SK-N-SH treated with all-trans-retinoic acid at 6 μM for 48 hours (cell line): ENCODE measurements around the gene GDF7.

ENCODE experiments used
- ATAC-seq: fragments of 200-7000 bp; cut with Tn5 transposase; 3 replicates; pipeline ENCODE4 v1.9.1; 2020; ENCODE audit warnings: mild to moderate bottlenecking, moderate library complexity
- ARNTL ChIP-seq: fragments of 450-650 bp; formaldehyde crosslinking; IDR thresholded peaks from 2 replicates; pipeline ENCODE4 v1.5.0; 2020; ENCODE audit warnings: low read depth, mild to moderate bottlenecking, moderate library complexity, borderline replicate concordance
- CREB5 ChIP-seq: fragments of 250-450 bp; sonication (Bioruptor Pico); IDR thresholded peaks from 2 replicates; pipeline ENCODE4 v1.5.1; 2020; ENCODE audit warnings: low read depth, mild to moderate bottlenecking, moderate library complexity
- CSDC2 ChIP-seq: fragments of 250-450 bp; sonication (Bioruptor Pico); IDR thresholded peaks from 2 replicates; pipeline ENCODE4 v1.5.0; 2020; ENCODE audit warnings: mild to moderate bottlenecking, moderate library complexity
- CSRNP3 ChIP-seq: fragments of 250-450 bp; sonication (Bioruptor Pico); IDR thresholded peaks from 2 replicates; pipeline ENCODE4 v1.5.1; 2021; ENCODE audit warnings: mild to moderate bottlenecking, moderate library complexity
- GLIS3 ChIP-seq: fragments of 250-450 bp; sonication (Bioruptor Pico); IDR thresholded peaks from 2 replicates; pipeline ENCODE4 v1.5.0; 2020; ENCODE audit warnings: mild to moderate bottlenecking, moderate library complexity
- ISL1 ChIP-seq: fragments of 250-450 bp; sonication (Bioruptor Pico); IDR thresholded peaks from 2 replicates; pipeline ENCODE4 v2.1.2; 2022; ENCODE audit warnings: mild to moderate bottlenecking, moderate library complexity
- OSR1 ChIP-seq: fragments of 250-450 bp; sonication (Bioruptor Pico); IDR thresholded peaks from 2 replicates; pipeline ENCODE4 v1.8.0; 2022; ENCODE audit warnings: moderate library complexity, mild to moderate bottlenecking, inconsistent platforms
- POU6F1 ChIP-seq: fragments of 250-450 bp; sonication (Bioruptor Pico); IDR thresholded peaks from 2 replicates; pipeline ENCODE4 v1.8.0; 2021; ENCODE audit warnings: low read depth, mild to moderate bottlenecking, moderate library complexity, borderline replicate concordance
- PPARA ChIP-seq: fragments of 250-450 bp; sonication (Bioruptor Pico); IDR thresholded peaks from 2 replicates; pipeline ENCODE4 v1.5.0; 2020; ENCODE audit warnings: mild to moderate bottlenecking, borderline replicate concordance
- RARB ChIP-seq: fragments of 250-450 bp; sonication (Bioruptor Pico); IDR thresholded peaks from 2 replicates; pipeline ENCODE4 v1.8.0; 2021; ENCODE audit warnings: mild to moderate bottlenecking, moderate library complexity
- SNAI2 ChIP-seq: fragments of 250-450 bp; sonication (Bioruptor Pico); IDR thresholded peaks from 2 replicates; pipeline ENCODE4 v1.5.0; 2020; ENCODE audit warnings: mild to moderate bottlenecking, moderate library complexity
- TCF4 ChIP-seq: fragments of 250-450 bp; sonication (Bioruptor Pico); IDR thresholded peaks from 2 replicates; pipeline ENCODE4 v1.8.0; 2021; ENCODE audit warnings: mild to moderate bottlenecking, moderate library complexity, borderline replicate concordance
- TOX ChIP-seq: fragments of 250-450 bp; sonication (Bioruptor Pico); IDR thresholded peaks from 2 replicates; pipeline ENCODE4 v1.8.0; 2021; ENCODE audit warnings: mild to moderate bottlenecking, moderate library complexity, borderline replicate concordance
- TSHZ2 ChIP-seq: fragments of 250-450 bp; sonication (Bioruptor Pico); IDR thresholded peaks from 2 replicates; pipeline ENCODE4 v1.5.0; 2020; ENCODE audit warnings: mild to moderate bottlenecking, moderate library complexity
- ZNF565 ChIP-seq: fragments of 450-650 bp; formaldehyde crosslinking; conservative IDR thresholded peaks from 2 replicates; pipeline ENCODE4 v1.5.0; 2020; ENCODE audit warnings: low read depth, mild to moderate bottlenecking, moderate library complexity
- ZNF70 ChIP-seq: fragments of 450-650 bp; formaldehyde crosslinking; IDR thresholded peaks from 2 replicates; pipeline ENCODE4 v1.5.0; 2020; ENCODE audit warnings: mild to moderate bottlenecking, moderate library complexity
- ZNF8 ChIP-seq: fragments of 450-650 bp; formaldehyde crosslinking; IDR thresholded peaks from 2 replicates; pipeline ENCODE4 v1.5.0; 2020; ENCODE audit warnings: mild to moderate bottlenecking, moderate library complexity

GDF7 gene

GRCh38 chr2:20662308-20662937, 4.5 kb upstream of the GDF7 start (continued):
- TF ChIP-seq RARB (no peak), SNAI2 (CRISPR knock-in tag) (no peak), GLIS3 (CRISPR knock-in tag) (no peak), CSRNP3 (no peak)
- TF ChIP-seq, all 23 proteins: peak for 0

GRCh38 chr2:20663196-20664070, 3.5 kb upstream of the GDF7 start:
- no peak for TF ChIP-seq CREB5
- TF ChIP-seq OSR1 = no peak
- TF ChIP-seq POU6F1 = no peak
- no peak for TF ChIP-seq TSHZ2 (CRISPR knock-in tag)
- no peak for TF ChIP-seq ZNF8 (CRISPR knock-in tag)
- no peak for TF ChIP-seq RARB
- TF ChIP-seq ZNF70 (CRISPR knock-in tag) = no peak
- no peak for TF ChIP-seq CSRNP3
- TF ChIP-seq TOX = no peak
- TF ChIP-seq TCF4 = no peak
- no peak for ATAC-seq

GRCh38 chr2:20664071-20664390, 2.9 kb upstream of the GDF7 start:
- no peak for ATAC-seq
- no peak for TF ChIP-seq ZNF565 (CRISPR knock-in tag)
- TF ChIP-seq ISL1 (CRISPR knock-in tag) = no peak
- TF ChIP-seq ZNF8 (CRISPR knock-in tag) = no peak
- no peak for TF ChIP-seq CREB5
- no peak for TF ChIP-seq GLIS3 (CRISPR knock-in tag)
- TF ChIP-seq OSR1 = no peak
- TF ChIP-seq PPARA (CRISPR knock-in tag) = no peak
- no peak for TF ChIP-seq CSDC2 (CRISPR knock-in tag)
- no peak for TF ChIP-seq ARNTL
- no peak for TF ChIP-seq CSRNP3
